HepG2 (cell line): ENCODE results near the gene SEC14L5. TPM values are rescaled to one million over a fixed set of nuclear protein-coding genes. Genes with fewer than 3 reads are reported as not detected.

Source experiments
- ATF1 ChIP-seq: IDR thresholded peaks from 2 replicates; pipeline ENCODE4 v1.6.1; 2016; ENCODE audit warnings: mild to moderate bottlenecking, control low read depth
- ATF6 ChIP-seq: sonication (generic); formaldehyde crosslinking; conservative IDR thresholded peaks from 2 replicates; pipeline ENCODE4 v1.4.0; 2020; ENCODE audit warnings: missing genetic modification reagents
- DRAP1 ChIP-seq: IDR thresholded peaks from 2 replicates; pipeline ENCODE4 v1.6.1; 2016; ENCODE audit warnings: missing genetic modification reagents, missing compliant biosample characterization
- IRF2 ChIP-seq: IDR thresholded peaks from 2 replicates; pipeline ENCODE4 v1.6.1; 2018; ENCODE audit warnings: missing genetic modification reagents, missing compliant biosample characterization
- KDM5B ChIP-seq: sonication (generic); formaldehyde crosslinking; IDR thresholded peaks from 2 replicates; pipeline ENCODE4 v1.4.0; 2020; ENCODE audit warnings: missing genetic modification reagents, mild to moderate bottlenecking, borderline replicate concordance
- MAFF ChIP-seq: IDR thresholded peaks from 2 replicates; pipeline ENCODE4 v1.6.1; 2011; ENCODE audit warnings: low read depth, low read length, improper control_type of control experiment
- MXD3 ChIP-seq: IDR thresholded peaks from 2 replicates; pipeline ENCODE4 v1.6.1; 2016; ENCODE audit warnings: mild to moderate bottlenecking, missing biosample characterization, missing genetic modification reagents
- PATZ1 ChIP-seq: sonication (generic); formaldehyde crosslinking; IDR thresholded peaks from 2 replicates; pipeline ENCODE4 v1.4.0; 2020; ENCODE audit warnings: missing genetic modification reagents
- POGZ ChIP-seq: sonication (generic); formaldehyde crosslinking; IDR thresholded peaks from 2 replicates; pipeline ENCODE4 v1.4.0; 2020; ENCODE audit warnings: mild to moderate bottlenecking, missing genetic modification reagents
- REPIN1 ChIP-seq: sonication (generic); formaldehyde crosslinking; IDR thresholded peaks from 2 replicates; pipeline ENCODE4 v1.8.0; 2022; ENCODE audit warnings: missing genetic modification reagents, low read depth, mild to moderate bottlenecking, borderline replicate concordance
- SMAD1 ChIP-seq: sonication (generic); formaldehyde crosslinking; IDR thresholded peaks from 2 replicates; pipeline ENCODE4 v1.4.0; 2020; ENCODE audit warnings: missing genetic modification reagents, low read depth, mild to moderate bottlenecking, borderline replicate concordance
- TCF7 ChIP-seq: sonication (generic); IDR thresholded peaks from 2 replicates; pipeline ENCODE4 v1.6.1; 2016; ENCODE audit warnings: antibody characterized with exemption, low read depth
- TGIF2 ChIP-seq: IDR thresholded peaks from 2 replicates; pipeline ENCODE4 v1.6.1; 2016; ENCODE audit warnings: control low read depth, missing compliant biosample characterization
- XRCC5 ChIP-seq: fragments of 200-400 bp; formaldehyde crosslinking; optimal IDR thresholded peaks from 2 replicates; pipeline ENCODE3; 2017; ENCODE audit warnings: mild to moderate bottlenecking, low read length
- ZBTB38 ChIP-seq: sonication (generic); formaldehyde crosslinking; IDR thresholded peaks from 2 replicates; pipeline ENCODE4 v1.5.1; 2020; ENCODE audit warnings: mild to moderate bottlenecking, missing genetic modification reagents
- ZFP36L1 ChIP-seq: sonication (generic); formaldehyde crosslinking; IDR thresholded peaks from 2 replicates; pipeline ENCODE4 v1.8.0; 2022; ENCODE audit warnings: mild to moderate bottlenecking, missing genetic modification reagents, moderate library complexity
- ZFX ChIP-seq: sonication (generic); formaldehyde crosslinking; IDR thresholded peaks from 2 replicates; pipeline ENCODE4 v1.4.0; 2020; ENCODE audit warnings: mild to moderate bottlenecking, low read depth, missing genetic modification reagents, moderate library complexity
- ZGPAT ChIP-seq: IDR thresholded peaks from 2 replicates; pipeline ENCODE4 v1.6.1; 2016; ENCODE audit warnings: mild to moderate bottlenecking
- ZNF124 ChIP-seq: sonication (generic); formaldehyde crosslinking; IDR thresholded peaks from 2 replicates; pipeline ENCODE4 v1.4.0; 2020; ENCODE audit warnings: missing genetic modification reagents
- ZNF230 ChIP-seq: sonication (generic); formaldehyde crosslinking; IDR thresholded peaks from 2 replicates; pipeline ENCODE4 v1.4.0; 2020; ENCODE audit warnings: mild to moderate bottlenecking, missing genetic modification reagents
- ZNF292 ChIP-seq: sonication (generic); formaldehyde crosslinking; IDR thresholded peaks from 2 replicates; pipeline ENCODE4 v1.8.1; 2022; ENCODE audit warnings: mild to moderate bottlenecking, low read depth, missing genetic modification reagents, borderline replicate concordance
- ZNF431 ChIP-seq: sonication (generic); formaldehyde crosslinking; IDR thresholded peaks from 2 replicates; pipeline ENCODE4 v1.9.0; 2022; ENCODE audit warnings: missing genetic modification reagents, low read depth, mild to moderate bottlenecking, borderline replicate concordance
- ZNF619 ChIP-seq: sonication (generic); formaldehyde crosslinking; IDR thresholded peaks from 2 replicates; pipeline ENCODE4 v1.4.0; 2020; ENCODE audit warnings: mild to moderate bottlenecking, missing genetic modification reagents
- ZSCAN21 ChIP-seq: sonication (generic); formaldehyde crosslinking; IDR thresholded peaks from 2 replicates; pipeline ENCODE4 v1.8.0; 2022; ENCODE audit warnings: mild to moderate bottlenecking, missing genetic modification reagents, moderate library complexity, borderline replicate concordance
- polyA plus RNA-seq, 8 experiments: library from polyadenylated mRNA; depleted of rRNA in 3 of 8; stranded (reverse) in 7 of 8; unstranded in 1 of 8; fragments of >200 nt; fragmentation: Illumina TruSeq in 4 of 8; extraction: Trizol in 4 of 8; gene quantifications; 2 replicates each; pipeline versions ENCODE4 v1.2.1 to v1.2.3, GENCODE V29; 2011 to 2016; ENCODE audit warnings: low read depth in 4 of 8, missing spikeins in 1 of 8, mixed read lengths in 1 of 8; ENCODE audit not compliant: insufficient read depth in 1 of 8
- total RNA-seq, 5 experiments: library from RNA; depleted of rRNA; stranded (reverse); fragments of >200 nt; fragmentation: Illumina TruSeq; extraction: Trizol; gene quantifications; 2 replicates each; pipeline ENCODE4 v1.2.3, GENCODE V29; 2016; ENCODE audit warnings: low read depth in 1 of 5

Gene SEC14L5
- total and polyA plus RNA-seq, 2 of the 13 experiments (the other 11 are each of a cell fraction or from before 2014, with no cell fraction given) = 0.40 to 0.42 TPM

- TF ChIP-seq ZGPAT (CRISPR knock-in tag) (0 out of 2 replicates have a peak, but pooled peaks have one; percentile 33), ZNF619 (peak; percentile 87; the same call in 1 of the 2 replicates), ZBTB38 (CRISPR knock-in tag) (0 out of 2 replicates have a peak, but pooled peaks have one; percentile 49), ZNF292 (CRISPR knock-in tag) (peak; percentile 98), ZNF431 (CRISPR knock-in tag) (no peak), REPIN1 (CRISPR knock-in tag) (peak; percentile 40; the same call in 1 of the 2 replicates), SMAD1 (0 out of 2 replicates have a peak, but pooled peaks have one; percentile 24), ZNF124 (CRISPR knock-in tag) (0 out of 2 replicates have a peak, but pooled peaks have one; percentile 46), PATZ1 (peak; percentile 91), ATF6 (CRISPR knock-in tag) (no peak), ZNF230 (CRISPR knock-in tag) (0 out of 2 replicates have a peak, but pooled peaks have one; percentile 52), ATF1 (CRISPR knock-in tag) (no peak), ZFP36L1 (CRISPR knock-in tag) (0 out of 2 replicates have a peak, but pooled peaks have one; percentile 30), DRAP1 (CRISPR knock-in tag) (peak; percentile 60; the same call in 1 of the 2 replicates), KDM5B (CRISPR knock-in tag) (0 out of 2 replicates have a peak, but pooled peaks have one; percentile 25), TGIF2 (peak; percentile 54; the same call in 1 of the 2 replicates), MXD3 (CRISPR knock-in tag) (peak; percentile 65; the same call in 1 of the 2 replicates), ZSCAN21 (CRISPR knock-in tag) (peak; percentile 56; the same call in 1 of the 2 replicates), IRF2 (CRISPR knock-in tag) (peak; percentile 60), ZFX (CRISPR knock-in tag) (peak; percentile 63), POGZ (CRISPR knock-in tag) (no peak), TCF7 (peak; percentile 45; the same call in 1 of the 2 replicates), MAFF (peak; percentile 55), XRCC5 (peak; percentile 23)
These were observed 33.4 kb upstream of the SEC14L5 start (continued) for GRCh38 chr16:4924593-4925292.
